Measurements from ENCODE around the gene AGA. TPM values are rescaled to one million over a fixed set of nuclear protein-coding genes. Genes with fewer than 3 reads are reported as not detected.

Gene AGA
- polyA plus RNA-seq, 2 donors, result 11.7 to 25.5 TPM

- Histone ChIP-seq H3K27ac (ENCODE audit: low read depth in 2 of 2, low read length in 1 of 2) (no peak overlapping the region), H3K36me3 (ENCODE audit: control insufficient read depth in 2 of 2, insufficient read depth in 2 of 2, low read length in 1 of 2) (no peaks in the 10 kb centered on the region), H3K27me3 (ENCODE audit: control insufficient read depth in 1 of 2, insufficient read depth in 2 of 2, low read length in 2 of 2) (no peaks in the 10 kb centered on the region), H3K9me3 (ENCODE audit: control insufficient read depth in 2 of 2, insufficient read depth in 1 of 2, low read depth in 1 of 2, low read length in 1 of 2) (no peaks in the 10 kb centered on the region), H3K4me3 (ENCODE audit: low read depth in 1 of 2, low read length in 2 of 2) (no peak overlapping the region), H3K4me1 (ENCODE audit: control insufficient read depth in 2 of 2, insufficient read depth in 2 of 2, low read length in 1 of 2) (no peaks in the 10 kb centered on the region)
These were observed 40.1 kb upstream of the AGA start for GRCh38 chr4:177482367-177482766.

- Histone ChIP-seq H3K27ac (ENCODE audit: low read depth in 2 of 2, low read length in 1 of 2) (no peak overlapping the region), H3K27me3 (ENCODE audit: control insufficient read depth in 1 of 2, insufficient read depth in 2 of 2, low read length in 2 of 2) (no peaks in the 10 kb centered on the region), H3K4me3 (ENCODE audit: low read depth in 1 of 2, low read length in 2 of 2) (no peak overlapping the region), H3K4me1 (ENCODE audit: control insufficient read depth in 2 of 2, insufficient read depth in 2 of 2, low read length in 1 of 2) (no peaks in the 10 kb centered on the region), H3K36me3 (ENCODE audit: control insufficient read depth in 2 of 2, insufficient read depth in 2 of 2, low read length in 1 of 2) (no peaks in the 10 kb centered on the region), H3K9me3 (ENCODE audit: control insufficient read depth in 2 of 2, insufficient read depth in 1 of 2, low read depth in 1 of 2, low read length in 1 of 2) (no peaks in the 10 kb centered on the region)
- WGBS, 2 donors, result 88 to 97% methylated on average over 2 of the region's 2 CpGs
These were observed 38.6 kb upstream of the AGA start for GRCh38 chr4:177480795-177481194.

GRCh38 chr4:177479063-177479462, 36.8 kb upstream of the AGA start:
- no peaks in the 10 kb centered on the region for H3K9me3 ChIP-seq (ENCODE audit: control insufficient read depth in 2 of 2, insufficient read depth in 1 of 2, low read depth in 1 of 2, low read length in 1 of 2)
- H3K4me3 ChIP-seq (ENCODE audit: low read depth in 1 of 2, low read length in 2 of 2), result no peak overlapping the region
- 77 to 82% methylated on average over 4 of the region's 4 CpGs for WGBS, 2 donors
- no peaks in the 10 kb centered on the region for H3K4me1 ChIP-seq (ENCODE audit: control insufficient read depth in 2 of 2, insufficient read depth in 2 of 2, low read length in 1 of 2)
- H3K27me3 ChIP-seq (ENCODE audit: control insufficient read depth in 1 of 2, insufficient read depth in 2 of 2, low read length in 2 of 2), result no peaks in the 10 kb centered on the region
- H3K27ac ChIP-seq (ENCODE audit: low read depth in 2 of 2, low read length in 1 of 2), result no peak overlapping the region
- no peaks in the 10 kb centered on the region for H3K36me3 ChIP-seq (ENCODE audit: control insufficient read depth in 2 of 2, insufficient read depth in 2 of 2, low read length in 1 of 2)

- WGBS, 2 donors, result 43 to 52% methylated on average over 2 of the region's 2 CpGs
- no peaks in the 10 kb centered on the region for H3K27me3 ChIP-seq (ENCODE audit: control insufficient read depth in 1 of 2, insufficient read depth in 2 of 2, low read length in 2 of 2)
- H3K4me1 ChIP-seq (ENCODE audit: control insufficient read depth in 2 of 2, insufficient read depth in 2 of 2, low read length in 1 of 2), result no peaks in the 10 kb centered on the region
- H3K36me3 ChIP-seq (ENCODE audit: control insufficient read depth in 2 of 2, insufficient read depth in 2 of 2, low read length in 1 of 2), result no peaks in the 10 kb centered on the region
- H3K27ac ChIP-seq (ENCODE audit: low read depth in 2 of 2, low read length in 1 of 2), result no peak overlapping the region
- no peaks in the 10 kb centered on the region for H3K9me3 ChIP-seq (ENCODE audit: control insufficient read depth in 2 of 2, insufficient read depth in 1 of 2, low read depth in 1 of 2, low read length in 1 of 2)
- H3K4me3 ChIP-seq (ENCODE audit: low read depth in 1 of 2, low read length in 2 of 2), result no peak overlapping the region
These were observed 36.3 kb upstream of the AGA start for GRCh38 chr4:177478496-177478895.

GRCh38 chr4:177473991-177474390, 31.8 kb upstream of the AGA start:
- Histone ChIP-seq H3K9me3 (ENCODE audit: control insufficient read depth in 2 of 2, insufficient read depth in 1 of 2, low read depth in 1 of 2, low read length in 1 of 2) (no peaks in the 10 kb centered on the region), H3K27ac (ENCODE audit: low read depth in 2 of 2, low read length in 1 of 2) (no peak overlapping the region), H3K4me1 (ENCODE audit: control insufficient read depth in 2 of 2, insufficient read depth in 2 of 2, low read length in 1 of 2) (no peaks in the 10 kb centered on the region), H3K4me3 (ENCODE audit: low read depth in 1 of 2, low read length in 2 of 2) (no peak overlapping the region), H3K27me3 (ENCODE audit: control insufficient read depth in 1 of 2, insufficient read depth in 2 of 2, low read length in 2 of 2) (no peaks in the 10 kb centered on the region), H3K36me3 (ENCODE audit: control insufficient read depth in 2 of 2, insufficient read depth in 2 of 2, low read length in 1 of 2) (no peaks in the 10 kb centered on the region)
- WGBS, 2 donors, result 84 to 88% methylated on average over 1 of the region's 1 CpG

GRCh38 chr4:177464026-177464425, 21.8 kb upstream of the AGA start:
- Histone ChIP-seq H3K4me1 (ENCODE audit: control insufficient read depth in 2 of 2, insufficient read depth in 2 of 2, low read length in 1 of 2) (no peaks in the 10 kb centered on the region), H3K9me3 (ENCODE audit: control insufficient read depth in 2 of 2, insufficient read depth in 1 of 2, low read depth in 1 of 2, low read length in 1 of 2) (no peaks in the 10 kb centered on the region), H3K36me3 (ENCODE audit: control insufficient read depth in 2 of 2, insufficient read depth in 2 of 2, low read length in 1 of 2) (no peaks in the 10 kb centered on the region), H3K4me3 (ENCODE audit: low read depth in 1 of 2, low read length in 2 of 2) (no peak overlapping the region), H3K27ac (ENCODE audit: low read depth in 2 of 2, low read length in 1 of 2) (no peak overlapping the region), H3K27me3 (ENCODE audit: control insufficient read depth in 1 of 2, insufficient read depth in 2 of 2, low read length in 2 of 2) (no peaks in the 10 kb centered on the region)
- WGBS, 2 donors, result 74 to 80% methylated on average over 4 of the region's 4 CpGs

- H3K9me3 ChIP-seq (ENCODE audit: control insufficient read depth in 2 of 2, insufficient read depth in 1 of 2, low read depth in 1 of 2, low read length in 1 of 2), result no peaks in the 10 kb centered on the region
- no peaks in the 10 kb centered on the region for H3K36me3 ChIP-seq (ENCODE audit: control insufficient read depth in 2 of 2, insufficient read depth in 2 of 2, low read length in 1 of 2)
- no peaks in the 10 kb centered on the region for H3K27me3 ChIP-seq (ENCODE audit: control insufficient read depth in 1 of 2, insufficient read depth in 2 of 2, low read length in 2 of 2)
- no peaks in the 10 kb centered on the region for H3K4me1 ChIP-seq (ENCODE audit: control insufficient read depth in 2 of 2, insufficient read depth in 2 of 2, low read length in 1 of 2)
- H3K4me3 ChIP-seq (ENCODE audit: low read depth in 1 of 2, low read length in 2 of 2), result no peak overlapping the region
- WGBS, 2 donors, result 91 to 92% methylated on average over 5 of the region's 5 CpGs
- H3K27ac ChIP-seq (ENCODE audit: low read depth in 2 of 2, low read length in 1 of 2), result no peak overlapping the region
These were observed 19.4 kb upstream of the AGA start for GRCh38 chr4:177461606-177462005.

- no peaks in the 10 kb centered on the region for H3K36me3 ChIP-seq (ENCODE audit: control insufficient read depth in 2 of 2, insufficient read depth in 2 of 2, low read length in 1 of 2)
- no peaks in the 10 kb centered on the region for H3K27me3 ChIP-seq (ENCODE audit: control insufficient read depth in 1 of 2, insufficient read depth in 2 of 2, low read length in 2 of 2)
- no peaks in the 10 kb centered on the region for H3K9me3 ChIP-seq (ENCODE audit: control insufficient read depth in 2 of 2, insufficient read depth in 1 of 2, low read depth in 1 of 2, low read length in 1 of 2)
- no peak overlapping the region for H3K27ac ChIP-seq (ENCODE audit: low read depth in 2 of 2, low read length in 1 of 2)
- H3K4me3 ChIP-seq (ENCODE audit: low read depth in 1 of 2, low read length in 2 of 2), result no peak overlapping the region
- H3K4me1 ChIP-seq (ENCODE audit: control insufficient read depth in 2 of 2, insufficient read depth in 2 of 2, low read length in 1 of 2), result no peaks in the 10 kb centered on the region
- 60 to 67% methylated on average over 2 of the region's 2 CpGs for WGBS, 2 donors
These were observed 18.2 kb upstream of the AGA start for GRCh38 chr4:177460460-177460859.

GRCh38 chr4:177455561-177455970, 13.3 kb upstream of the AGA start:
- Histone ChIP-seq H3K36me3 (ENCODE audit: control insufficient read depth in 2 of 2, insufficient read depth in 2 of 2, low read length in 1 of 2) (no peaks in the 10 kb centered on the region), H3K27ac (ENCODE audit: low read depth in 2 of 2, low read length in 1 of 2) (no peak overlapping the region), H3K4me3 (ENCODE audit: low read depth in 1 of 2, low read length in 2 of 2) (no peak overlapping the region), H3K9me3 (ENCODE audit: control insufficient read depth in 2 of 2, insufficient read depth in 1 of 2, low read depth in 1 of 2, low read length in 1 of 2) (no peaks in the 10 kb centered on the region), H3K4me1 (ENCODE audit: control insufficient read depth in 2 of 2, insufficient read depth in 2 of 2, low read length in 1 of 2) (no peaks in the 10 kb centered on the region), H3K27me3 (ENCODE audit: control insufficient read depth in 1 of 2, insufficient read depth in 2 of 2, low read length in 2 of 2) (no peaks in the 10 kb centered on the region)
- WGBS, 2 donors, result 50 to 57% methylated on average over 6 of the region's 6 CpGs

GRCh38 chr4:177453116-177453515, 10.9 kb upstream of the AGA start:
- no peaks in the 10 kb centered on the region for H3K4me1 ChIP-seq (ENCODE audit: control insufficient read depth in 2 of 2, insufficient read depth in 2 of 2, low read length in 1 of 2)
- H3K9me3 ChIP-seq (ENCODE audit: control insufficient read depth in 2 of 2, insufficient read depth in 1 of 2, low read depth in 1 of 2, low read length in 1 of 2), result no peaks in the 10 kb centered on the region
- H3K27me3 ChIP-seq (ENCODE audit: control insufficient read depth in 1 of 2, insufficient read depth in 2 of 2, low read length in 2 of 2), result no peaks in the 10 kb centered on the region
- H3K36me3 ChIP-seq (ENCODE audit: control insufficient read depth in 2 of 2, insufficient read depth in 2 of 2, low read length in 1 of 2), result no peaks in the 10 kb centered on the region
- no peak overlapping the region for H3K4me3 ChIP-seq (ENCODE audit: low read depth in 1 of 2, low read length in 2 of 2)
- H3K27ac ChIP-seq (ENCODE audit: low read depth in 2 of 2, low read length in 1 of 2), result no peak overlapping the region

All from esophagus (tissue), 2 donors.